Heart right ventricle (tissue), 16 donors: Measurements from ENCODE around the gene SRGAP2B. TPM values are rescaled to one million over a fixed set of nuclear protein-coding genes. Genes with fewer than 3 reads are reported as not detected.
"Not testable (repeated sequence)": the region's sequence is repeated elsewhere in the genome, so short reads cannot be mapped to it uniquely, and the experiment has no call there.

ENCODE experiments used
- ATAC-seq, 8 donors: fragments of 200-7000 bp; cut with Tn5 transposase; one replicate each; pipeline ENCODE4 v1.9.1; 2020; ENCODE audit warnings: mild to moderate bottlenecking in 8 of 8, moderate library complexity in 8 of 8, moderate number of reproducible peaks in 1 of 8
- DNase-seq, 2 donors: peaks; one replicate each; pipeline ENCODE4 v3.0.0-alpha.2; 2020
- H3K27ac ChIP-seq, 10 donors: fragments of 200-600 bp; sonication (generic) in 2 of 10; one replicate each; pipeline versions ENCODE4 v1.5.0 to v1.8.0; 2020 to 2022; ENCODE audit warnings: mild to moderate bottlenecking in 3 of 10
- H3K27me3 ChIP-seq, 7 donors: fragments of 200-600 bp; one replicate each; pipeline ENCODE4 v1.8.0; 2021 to 2022; ENCODE audit warnings: mild to moderate bottlenecking in 2 of 7
- H3K36me3 ChIP-seq, 9 donors: fragments of 200-600 bp; sonication (generic) in 1 of 9; one replicate each; pipeline versions ENCODE4 v1.5.0 to v1.8.0; 2020 to 2022; ENCODE audit warnings: mild to moderate bottlenecking in 2 of 9
- H3K4me1 ChIP-seq, 9 donors: fragments of 200-600 bp; sonication (generic) in 1 of 9; one replicate each; pipeline versions ENCODE4 v1.5.0 to v1.8.0; 2020 to 2022; ENCODE audit warnings: mild to moderate bottlenecking in 4 of 9
- H3K4me3 ChIP-seq, 10 donors: fragments of 200-600 bp; sonication (generic) in 2 of 10; one replicate each; pipeline versions ENCODE4 v1.5.0 to v1.8.0; 2020 to 2022; ENCODE audit warnings: mild to moderate bottlenecking in 7 of 10, moderate library complexity in 2 of 10
- H3K9me3 ChIP-seq, 11 donors: fragments of 200-600 bp in 10 of 11; sonication (generic) in 2 of 11; one replicate each; pipeline versions ENCODE4 v1.5.0 to v1.8.0; 2013 to 2022; ENCODE audit warnings: mild to moderate bottlenecking in 2 of 11, control low read depth in 1 of 11, moderate library complexity in 1 of 11
- WGBS, 2 donors: extraction: QIAGEN DNeasy Blood & Tissue Kit; methylation state at CpG; one replicate each; pipeline ENCODE4 v1.1.7; 2013; ENCODE audit warnings: inconsistent platforms in 1 of 2; 5-methylcytosine and 5-hydroxymethylcytosine counted together
- intact Hi-C, 10 donors: fragments of 100-400 bp; cut with DNase I; formaldehyde crosslinking; loops; one replicate each; pipeline versions ENCODE4 v1.11.1 to v1.14.2; 2022
- polyA plus RNA-seq, 2 donors: library from polyadenylated mRNA; stranded (reverse); fragments of 200-250 nt; gene quantifications; one replicate each; pipeline ENCODE4 v1.2.3, GENCODE V29; 2013
- total RNA-seq, 10 donors: library from RNA; stranded (reverse); fragmentation: NEBNext Ultra II Directional in 3 of 10; extraction: Animal tissue kit (Norgen Biotek cat#: 25700) in 3 of 10; gene quantifications; one replicate each; pipeline versions ENCODE4 v1.2.1 to v1.2.4, GENCODE V29; 2021 to 2023
- donor health status: Arrhythmogenic right ventricular cardiomyopathy.
- donor health status: ischemic (EF 13 %, LVEDD 7.1; RV severe dilation, severe dysfunction).
- donor health status: healthy with polysubstance abuse.
- donor health status: DM: no; HTN: yes; CAD: no.
- donor health status: DM: no; HTN: no; CAD: no.
- donor health status: ischemic (EF 25% LVEDD 6.9; RV normal size, moderate dysfunction).
- donor health status: ischemic (EF 25% LVEDD 5.7; RV mildly dilated, moderate dysfunction).
- donor health status: healthy.
- donor health status: DM: yes; HTN: yes; CAD: no.
- donor health status: Ischemic cardiomyopathy.
- donor health status: ischemic (EF 35%, LVEDD 5.7; RV mildly dilated, moderate dysfunction).
- donor health status: nonischemic (EF 11% LVEDD 7.7; RV severe dilation, severe dysfunction).
- donor health status: DM: yes; HTN: yes; CAD: no.
- donor health status: PGD.
- donor health status: ischemic (EF 29% LVEDD 5.4; RV normal size, mild dysfunction).
- donor health status: nonischemic (EF 23%, LVEDD 6.1; RV moderate dilation, normal function).

The SRGAP2B gene
- total and polyA plus RNA-seq, 12 donors: 3.5 to 14.0 (median 9.5) TPM

GRCh38 chr1:145063285-145063684 is 31.8 kb downstream of the SRGAP2B start:
- ATAC-seq, intact Hi-C loops, H3K4me1 ChIP-seq: not testable (repeated sequence)

GRCh38 chr1:145058184-145058583 is 36.9 kb downstream of the SRGAP2B start:
- WGBS, 2 donors: no CpG with 5 or more reads among the region's 3 CpGs
- H3K4me3 ChIP-seq, H3K27ac ChIP-seq, H3K36me3 ChIP-seq, H3K27me3 ChIP-seq, intact Hi-C loops, DNase-seq, H3K4me1 ChIP-seq, H3K9me3 ChIP-seq: not testable (repeated sequence)
- ATAC-seq: peak in 5 of 8 donors; percentile 20 to 53 (median 32)

More at GRCh38 chr1:145063285-145063684, 31.8 kb downstream of the SRGAP2B start:
- not testable (repeated sequence) for H3K27ac ChIP-seq, DNase-seq, H3K27me3 ChIP-seq, H3K36me3 ChIP-seq, H3K9me3 ChIP-seq, H3K4me3 ChIP-seq
- WGBS, 2 donors: 82% methylated on average over 1 of the region's 2 CpGs; no CpG with 5 or more reads in 1 of the 2 donors

- H3K36me3 ChIP-seq, DNase-seq, intact Hi-C loops, H3K27me3 ChIP-seq, H3K9me3 ChIP-seq, H3K27ac ChIP-seq, H3K4me3 ChIP-seq, H3K4me1 ChIP-seq: not testable (repeated sequence)
- ATAC-seq: peak in 7 of 8 donors; percentile 56 to 83 (median 64)
- no CpG with 5 or more reads among the region's 4 CpGs for WGBS, 2 donors
Observed at GRCh38 chr1:145055217-145055760, 39.8 kb downstream of the SRGAP2B start.

GRCh38 chr1:145053428-145053827 is 41.7 kb downstream of the SRGAP2B start:
- not testable (repeated sequence) for ATAC-seq

GRCh38 chr1:145052019-145052776 is 42.9 kb downstream of the SRGAP2B start:
- no CpG with 5 or more reads among the region's 10 CpGs for WGBS, 2 donors
- H3K27me3 ChIP-seq, intact Hi-C loops, H3K27ac ChIP-seq, H3K9me3 ChIP-seq, H3K4me1 ChIP-seq, H3K4me3 ChIP-seq, DNase-seq, H3K36me3 ChIP-seq: not testable (repeated sequence)
- ATAC-seq: peak; percentile 75 to 91 (median 80)

More at GRCh38 chr1:145053428-145053827, 41.7 kb downstream of the SRGAP2B start:
- H3K4me1 ChIP-seq, H3K27ac ChIP-seq, H3K9me3 ChIP-seq, H3K27me3 ChIP-seq, intact Hi-C loops, H3K4me3 ChIP-seq, DNase-seq, H3K36me3 ChIP-seq: not testable (repeated sequence)
- no CpG with 5 or more reads among the region's 4 CpGs for whole genome bisulfite sequencing, 2 donors

- H3K27me3 ChIP-seq, H3K27ac ChIP-seq, intact Hi-C loops, H3K9me3 ChIP-seq, DNase-seq, ATAC-seq, H3K4me1 ChIP-seq, H3K36me3 ChIP-seq, H3K4me3 ChIP-seq: not testable (repeated sequence)
- WGBS, 2 donors: no CpG with 5 or more reads among the region's 6 CpGs
Observed at GRCh38 chr1:145048181-145048856, 46.8 kb downstream of the SRGAP2B start.

GRCh38 chr1:145047553-145047952 is 47.6 kb downstream of the SRGAP2B start:
- H3K9me3 ChIP-seq, H3K36me3 ChIP-seq, H3K4me1 ChIP-seq, intact Hi-C loops, DNase-seq, H3K27me3 ChIP-seq, H3K4me3 ChIP-seq, ATAC-seq, H3K27ac ChIP-seq: not testable (repeated sequence)
- WGBS, 2 donors: no CpG with 5 or more reads among the region's 1 CpG

GRCh38 chr1:145045571-145046273 is 49.4 kb downstream of the SRGAP2B start:
- ATAC-seq: peak in 5 of 8 donors; percentile 31 to 66 (median 58)
- H3K27me3 ChIP-seq, H3K9me3 ChIP-seq, intact Hi-C loops, H3K27ac ChIP-seq, DNase-seq, H3K36me3 ChIP-seq, H3K4me3 ChIP-seq, H3K4me1 ChIP-seq: not testable (repeated sequence)
- no CpG with 5 or more reads among the region's 5 CpGs for WGBS, 2 donors

- H3K27me3 ChIP-seq, DNase-seq, H3K27ac ChIP-seq, ATAC-seq, H3K4me3 ChIP-seq, H3K9me3 ChIP-seq, intact Hi-C loops, H3K36me3 ChIP-seq, H3K4me1 ChIP-seq: not testable (repeated sequence)
- WGBS, 2 donors: no CpG with 5 or more reads among the region's 1 CpG
Observed at GRCh38 chr1:145041519-145041918, 53.6 kb downstream of the SRGAP2B start.

GRCh38 chr1:145036019-145036418 is 59.1 kb downstream of the SRGAP2B start:
- ATAC-seq: peak in 3 of 8 donors; percentile 34 to 44 (median 38)
- DNase-seq, H3K9me3 ChIP-seq, H3K36me3 ChIP-seq, H3K27ac ChIP-seq, H3K4me1 ChIP-seq, H3K4me3 ChIP-seq, H3K27me3 ChIP-seq, intact Hi-C loops: not testable (repeated sequence)
- 50 to 64% methylated on average over 1 of the region's 2 CpGs for WGBS, 2 donors

GRCh38 chr1:145033523-145033922 is 61.6 kb downstream of the SRGAP2B start:
- ATAC-seq, H3K4me3 ChIP-seq, H3K36me3 ChIP-seq, H3K9me3 ChIP-seq, DNase-seq, H3K4me1 ChIP-seq, intact Hi-C loops, H3K27ac ChIP-seq, H3K27me3 ChIP-seq: not testable (repeated sequence)
- WGBS, 2 donors: no CpG with 5 or more reads among the region's 2 CpGs
